Measurements from ENCODE around the gene PPM1J. TPM values are rescaled to one million over a fixed set of nuclear protein-coding genes. Genes with fewer than 3 reads are reported as not detected.

PPM1J gene
- polyA plus RNA-seq, 1 of the 3 experiments (the other 2 are of a cell fraction): 5.3 TPM

DNA sequence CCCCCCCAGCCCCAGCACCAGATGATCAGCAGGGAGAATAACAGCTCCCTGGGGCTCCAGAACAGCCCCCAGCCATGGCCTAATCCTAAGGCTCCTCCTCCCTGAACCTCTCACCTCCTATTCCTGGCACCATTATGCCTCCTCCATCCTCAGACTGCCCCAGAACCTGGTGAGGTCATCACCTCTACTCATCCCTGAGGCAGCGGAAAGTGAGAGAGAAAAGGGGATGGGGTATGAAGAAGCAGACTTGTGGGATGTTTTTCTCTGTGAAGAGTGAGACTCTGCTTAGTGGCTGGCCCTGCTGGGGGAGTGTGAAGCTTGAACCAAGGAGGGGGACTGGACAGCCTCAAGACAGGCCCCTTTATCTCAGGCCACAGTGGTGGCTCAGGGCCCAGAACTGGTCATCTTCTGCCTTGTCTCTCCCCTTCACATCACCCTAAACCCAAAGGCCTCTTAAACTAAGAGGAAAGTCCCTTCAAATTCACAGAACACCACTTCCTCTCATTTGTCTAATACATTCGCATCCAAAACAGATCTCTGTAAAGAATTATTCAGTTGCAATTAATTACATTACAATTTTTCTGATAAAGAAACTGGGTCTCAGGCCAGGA lies 2.2 kb upstream of the PPM1J start:
- H3K4me1 ChIP-seq (ENCODE audit: control insufficient read depth in 1 of 2, insufficient read depth in 2 of 2, low read depth in 1 of 2, low read length in 1 of 2): peaks cover 0 to 23% of the 10 kb centered on the region in 2 experiments; a peak in 1 of 4 replicates
- no peaks in the 10 kb centered on the region for H4K20me1 ChIP-seq (ENCODE audit: insufficient read depth)
- TF ChIP-seq FOXJ3 (CRISPR knock-in tag; IDR thresholded peaks at IDR 0.05) (no peak), TAF1 (IDR thresholded peaks at IDR 0.05; ENCODE audit: borderline replicate concordance, low read depth, low read length) (no peak), RXRA (IDR thresholded peaks at IDR 0.05; ENCODE audit: borderline replicate concordance, low read depth) (no peak), MXI1 (IDR thresholded peaks at IDR 0.05; ENCODE audit: low read depth, low read length) (no peak), RCOR1 (IDR thresholded peaks at IDR 0.05; ENCODE audit: low read length) (no peak), ELF1 (IDR thresholded peaks at IDR 0.05) (no peak), FOXM1 (IDR thresholded peaks at IDR 0.05; ENCODE audit: low read depth) (no peak), SMC3 (IDR thresholded peaks at IDR 0.05; ENCODE audit: low read depth, low read length) (no peak), RAD21 (IDR thresholded peaks at IDR 0.05; ENCODE audit: low read length) (no peak), TEAD4 (IDR thresholded peaks at IDR 0.05; ENCODE audit: borderline replicate concordance, insufficient read depth) (no peak), NFIC (IDR thresholded peaks at IDR 0.05; ENCODE audit: borderline replicate concordance) (no peak), JUND (IDR thresholded peaks at IDR 0.05) (no peak), RFX5 (IDR thresholded peaks at IDR 0.05; ENCODE audit: low read length) (no peak), EP300 (IDR thresholded peaks at IDR 0.05; ENCODE audit: borderline replicate concordance in 1 of 2, low read depth in 1 of 2, low read length in 1 of 2) (no peak)
- TF ChIP-seq, protein P1, sequence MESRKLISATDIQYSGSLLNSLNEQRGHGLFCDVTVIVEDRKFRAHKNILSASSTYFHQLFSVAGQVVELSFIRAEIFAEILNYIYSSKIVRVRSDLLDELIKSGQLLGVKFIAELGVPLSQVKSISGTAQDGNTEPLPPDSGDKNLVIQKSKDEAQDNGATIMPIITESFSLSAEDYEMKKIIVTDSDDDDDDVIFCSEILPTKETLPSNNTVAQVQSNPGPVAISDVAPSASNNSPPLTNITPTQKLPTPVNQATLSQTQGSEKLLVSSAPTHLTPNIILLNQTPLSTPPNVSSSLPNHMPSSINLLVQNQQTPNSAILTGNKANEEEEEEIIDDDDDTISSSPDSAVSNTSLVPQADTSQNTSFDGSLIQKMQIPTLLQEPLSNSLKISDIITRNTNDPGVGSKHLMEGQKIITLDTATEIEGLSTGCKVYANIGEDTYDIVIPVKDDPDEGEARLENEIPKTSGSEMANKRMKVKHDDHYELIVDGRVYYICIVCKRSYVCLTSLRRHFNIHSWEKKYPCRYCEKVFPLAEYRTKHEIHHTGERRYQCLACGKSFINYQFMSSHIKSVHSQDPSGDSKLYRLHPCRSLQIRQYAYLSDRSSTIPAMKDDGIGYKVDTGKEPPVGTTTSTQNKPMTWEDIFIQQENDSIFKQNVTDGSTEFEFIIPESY (IDR thresholded peaks at IDR 0.05; ENCODE audit: borderline replicate concordance, low read depth): no peak
- TF ChIP-seq, protein P2, sequence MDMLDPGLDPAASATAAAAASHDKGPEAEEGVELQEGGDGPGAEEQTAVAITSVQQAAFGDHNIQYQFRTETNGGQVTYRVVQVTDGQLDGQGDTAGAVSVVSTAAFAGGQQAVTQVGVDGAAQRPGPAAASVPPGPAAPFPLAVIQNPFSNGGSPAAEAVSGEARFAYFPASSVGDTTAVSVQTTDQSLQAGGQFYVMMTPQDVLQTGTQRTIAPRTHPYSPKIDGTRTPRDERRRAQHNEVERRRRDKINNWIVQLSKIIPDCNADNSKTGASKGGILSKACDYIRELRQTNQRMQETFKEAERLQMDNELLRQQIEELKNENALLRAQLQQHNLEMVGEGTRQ (IDR thresholded peaks at IDR 0.05; ENCODE audit: borderline replicate concordance, low read depth, low read length): no peak
- TF ChIP-seq, protein P3, sequence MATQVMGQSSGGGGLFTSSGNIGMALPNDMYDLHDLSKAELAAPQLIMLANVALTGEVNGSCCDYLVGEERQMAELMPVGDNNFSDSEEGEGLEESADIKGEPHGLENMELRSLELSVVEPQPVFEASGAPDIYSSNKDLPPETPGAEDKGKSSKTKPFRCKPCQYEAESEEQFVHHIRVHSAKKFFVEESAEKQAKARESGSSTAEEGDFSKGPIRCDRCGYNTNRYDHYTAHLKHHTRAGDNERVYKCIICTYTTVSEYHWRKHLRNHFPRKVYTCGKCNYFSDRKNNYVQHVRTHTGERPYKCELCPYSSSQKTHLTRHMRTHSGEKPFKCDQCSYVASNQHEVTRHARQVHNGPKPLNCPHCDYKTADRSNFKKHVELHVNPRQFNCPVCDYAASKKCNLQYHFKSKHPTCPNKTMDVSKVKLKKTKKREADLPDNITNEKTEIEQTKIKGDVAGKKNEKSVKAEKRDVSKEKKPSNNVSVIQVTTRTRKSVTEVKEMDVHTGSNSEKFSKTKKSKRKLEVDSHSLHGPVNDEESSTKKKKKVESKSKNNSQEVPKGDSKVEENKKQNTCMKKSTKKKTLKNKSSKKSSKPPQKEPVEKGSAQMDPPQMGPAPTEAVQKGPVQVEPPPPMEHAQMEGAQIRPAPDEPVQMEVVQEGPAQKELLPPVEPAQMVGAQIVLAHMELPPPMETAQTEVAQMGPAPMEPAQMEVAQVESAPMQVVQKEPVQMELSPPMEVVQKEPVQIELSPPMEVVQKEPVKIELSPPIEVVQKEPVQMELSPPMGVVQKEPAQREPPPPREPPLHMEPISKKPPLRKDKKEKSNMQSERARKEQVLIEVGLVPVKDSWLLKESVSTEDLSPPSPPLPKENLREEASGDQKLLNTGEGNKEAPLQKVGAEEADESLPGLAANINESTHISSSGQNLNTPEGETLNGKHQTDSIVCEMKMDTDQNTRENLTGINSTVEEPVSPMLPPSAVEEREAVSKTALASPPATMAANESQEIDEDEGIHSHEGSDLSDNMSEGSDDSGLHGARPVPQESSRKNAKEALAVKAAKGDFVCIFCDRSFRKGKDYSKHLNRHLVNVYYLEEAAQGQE (IDR thresholded peaks at IDR 0.05; ENCODE audit: low read depth, low read length): no peak
- TF ChIP-seq, protein P4, sequence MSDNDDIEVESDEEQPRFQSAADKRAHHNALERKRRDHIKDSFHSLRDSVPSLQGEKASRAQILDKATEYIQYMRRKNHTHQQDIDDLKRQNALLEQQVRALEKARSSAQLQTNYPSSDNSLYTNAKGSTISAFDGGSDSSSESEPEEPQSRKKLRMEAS (IDR thresholded peaks at IDR 0.05; ENCODE audit: low read depth): no peak
- no peaks in the 10 kb centered on the region for H3K36me3 ChIP-seq (replicated peaks in 1 of 2; ENCODE audit: control insufficient read depth in 1 of 2, insufficient read depth in 2 of 2, low read length in 1 of 2)
- WGBS (ENCODE audit: low lambda C conversion rate): 85% methylated on average over 2 of the region's 2 CpGs
- H3K27ac ChIP-seq (ENCODE audit: low read depth in 2 of 2, low read length in 1 of 2): no peak overlapping the region
- no peaks in the 10 kb centered on the region for H3K79me2 ChIP-seq (ENCODE audit: insufficient read depth)
- peaks cover 9% of the 10 kb centered on the region for H3F3A ChIP-seq (replicated peaks; ENCODE audit: insufficient read depth)
- ChIA-PET POLR2A (no interaction called here), CTCF (interaction anchor here (0.6 to 11.8 kb wide), 35 partner anchors 9 to 398 kb away, joined by 3 to 754 read pairs (median 9); partner anchors contain the start of genes LRIG2 and RHOC)
- H3K4me2 ChIP-seq: no peak overlapping the region
- H2AFZ ChIP-seq (ENCODE audit: low read depth): no peak overlapping the region
- H3K9me3 ChIP-seq: no peaks in the 10 kb centered on the region
- no peak for DNase-seq
- H3K9ac ChIP-seq: no peak overlapping the region
- H3K9me2 ChIP-seq: no peaks in the 10 kb centered on the region
- H3K27me3 ChIP-seq (ENCODE audit: insufficient read depth): no peaks in the 10 kb centered on the region
- H3K4me3 ChIP-seq (ENCODE audit: low read depth in 2 of 2, low read length in 1 of 2): no peak overlapping the region

All from SK-N-SH (cell line).